HepG2 (cell line): ENCODE data around the gene CNGA2. TPM values are rescaled to one million over a fixed set of nuclear protein-coding genes. Genes with fewer than 3 reads are reported as not detected.

Experiments used
- ATAC-seq: fragments of 200-7000 bp; cut with Tn5 transposase; 3 replicates; pipeline ENCODE4 v1.9.1; 2020; ENCODE audit warnings: mild to moderate bottlenecking, moderate library complexity
- BruUV-seq: library from RNA; stranded (reverse); fragments of 400-500 nt; replicated peaks from 2 replicates; lab custom pipeline; 2021; lab: Mats Ljungman, UMichigan
- CTCF ChIA-PET: fragments of 300-600 bp; formaldehyde crosslinking; extraction: SDS; loops from one replicate; lab custom pipeline; 2021; ENCODE audit warnings: low total read pairs, inconsistent platforms, low intra/inter-chr PET ratio; lab: Yijun Ruan, JAX
- POLR2A ChIA-PET: fragments of 350-600 bp; sonication (Branson Sonifier 250); formaldehyde crosslinking; loops from one replicate; lab custom pipeline; 2020; ENCODE audit warnings: antibody characterized with exemption, inconsistent platforms; lab: Yijun Ruan, JAX
- DNase-seq: peaks from one replicate; pipeline ENCODE4 v3.0.0-alpha.2; 2015; ENCODE audit warnings: low spot score
- FAIRE-seq: peaks from 3 replicates; lab custom pipeline; 2011; peaks lifted over from hg19 to GRCh38; lab: Jason Lieb, UNC
- H2AFZ ChIP-seq: one replicate; pipeline ENCODE4 v1.6.1; 2011; ENCODE audit warnings: low read length, inconsistent platforms
- H3K27ac ChIP-seq: fragments of 300-600 bp; 3 replicates; pipeline ENCODE4 v1.8.0; 2011; ENCODE audit warnings: mixed run types, mild to moderate bottlenecking, mixed read lengths, low read length, inconsistent platforms; ENCODE audit not compliant: insufficient read depth; ENCODE audit errors: extremely low read length
- H3K27me3 ChIP-seq, 2 experiments: fragments of 200-600 bp in 1 of 2; 2 replicates in 1 of 2; 3 replicates in 1 of 2; pipeline versions ENCODE4 v1.6.0 to v1.8.0; 2011; ENCODE audit warnings: low read length in 2 of 2, mild to moderate bottlenecking in 2 of 2, moderate library complexity in 2 of 2, inconsistent platforms in 1 of 2; ENCODE audit not compliant: insufficient read depth in 2 of 2, control insufficient read depth in 1 of 2
- H3K36me3 ChIP-seq, 2 experiments: fragments of 200-600 bp in 1 of 2; replicated peaks in 1 of 2; 2 replicates in 1 of 2; 3 replicates in 1 of 2; pipeline versions ENCODE4 v1.5.1 to v1.8.0; 2011; ENCODE audit warnings: low read length in 2 of 2, inconsistent platforms in 1 of 2; ENCODE audit not compliant: insufficient read depth in 2 of 2, control insufficient read depth in 1 of 2
- H3K4me1 ChIP-seq: 2 replicates; pipeline ENCODE4 v1.5.1; 2012; ENCODE audit warnings: low read length, inconsistent platforms; ENCODE audit not compliant: insufficient read depth
- H3K4me2 ChIP-seq: 2 replicates; pipeline ENCODE4 v1.6.0; 2011; ENCODE audit warnings: low read depth, low read length, inconsistent platforms
- H3K4me3 ChIP-seq, 3 experiments: fragments of 200-600 bp in 1 of 3; sonication (generic), shearing (Covaris generic) in 1 of 3; replicated peaks in 1 of 3; 2 replicates each; pipeline ENCODE4 v1.5.1; 2011 to 2016; ENCODE audit warnings: low read length in 3 of 3, inconsistent platforms in 2 of 3, low read depth in 2 of 3, mild to moderate bottlenecking in 2 of 3, control low read depth in 1 of 3, mixed read lengths in 1 of 3; ENCODE audit not compliant: insufficient read depth in 1 of 3
- H3K79me2 ChIP-seq: one replicate; pipeline ENCODE4 v1.6.1; 2011; ENCODE audit warnings: low read length, inconsistent platforms; ENCODE audit not compliant: insufficient read depth
- H3K9ac ChIP-seq: 2 replicates; pipeline ENCODE4 v1.6.0; 2011; ENCODE audit warnings: mild to moderate bottlenecking, low read depth, low read length, inconsistent platforms; ENCODE audit not compliant: insufficient read depth
- H3K9me3 ChIP-seq: 2 replicates; pipeline ENCODE4 v1.5.1; 2012; ENCODE audit warnings: mild to moderate bottlenecking, low read length
- H4K20me1 ChIP-seq: 2 replicates; pipeline ENCODE4 v1.6.0; 2011; ENCODE audit warnings: inconsistent platforms, mild to moderate bottlenecking, low read length, moderate library complexity; ENCODE audit not compliant: insufficient read depth
- ATF7-NPFF ChIP-seq: sonication (generic); formaldehyde crosslinking; IDR thresholded peaks from 2 replicates; pipeline ENCODE4 v1.8.1; 2023; ENCODE audit warnings: mild to moderate bottlenecking, low read depth, missing genetic modification reagents, moderate library complexity
- CEBPG ChIP-seq: IDR thresholded peaks from 2 replicates; pipeline ENCODE4 v1.6.1; 2016
- DPF2 ChIP-seq: sonication (generic); formaldehyde crosslinking; IDR thresholded peaks from 2 replicates; pipeline ENCODE4 v1.4.0; 2020; ENCODE audit warnings: mild to moderate bottlenecking, low read depth, missing genetic modification reagents, borderline replicate concordance
- SYNCRIP ChIP-seq: fragments of 200-400 bp; formaldehyde crosslinking; IDR thresholded peaks from 2 replicates; pipeline ENCODE4 v1.6.1; 2018; ENCODE audit warnings: mild to moderate bottlenecking, low read depth, low read length; ENCODE audit not compliant: insufficient read depth
- XRCC5 ChIP-seq: fragments of 200-400 bp; formaldehyde crosslinking; optimal IDR thresholded peaks from 2 replicates; pipeline ENCODE3; 2017; ENCODE audit warnings: mild to moderate bottlenecking, low read length
- ZFY ChIP-seq: sonication (generic); formaldehyde crosslinking; IDR thresholded peaks from 2 replicates; pipeline ENCODE4 v1.4.0; 2020; ENCODE audit warnings: missing genetic modification reagents
- ZNF567 ChIP-seq: sonication (generic); formaldehyde crosslinking; IDR thresholded peaks from 2 replicates; pipeline ENCODE4 v1.8.1; 2023; ENCODE audit warnings: mild to moderate bottlenecking, missing genetic modification reagents, borderline replicate concordance
- ZNF792 ChIP-seq: IDR thresholded peaks from 2 replicates; pipeline ENCODE4 v1.6.1; 2016
- ZSCAN31 ChIP-seq: sonication (generic); formaldehyde crosslinking; IDR thresholded peaks from 2 replicates; pipeline ENCODE4 v1.5.0; 2020; ENCODE audit warnings: low read depth, mild to moderate bottlenecking, missing genetic modification reagents
- WGBS: methylation state at CpG from one replicate; pipeline ENCODE4 v1.1.6; 2017; ENCODE audit warnings: low lambda C conversion rate; 5-methylcytosine and 5-hydroxymethylcytosine counted together
- in situ Hi-C: cut with HindIII; loops from 2 replicates; pipeline ENCODE4 v1.10.0; 2017; ENCODE audit warnings: low pct_unique_long_range_greater_than_20kb; ENCODE audit not compliant: extremely low pct_ligation_motif_present
- intact Hi-C: fragments of 100-400 bp; cut with micrococcal nuclease; formaldehyde crosslinking; loops from one replicate; pipeline ENCODE4 v1.10.0; 2022; ENCODE audit not compliant: unreplicated experiment
- polyA plus RNA-seq, 8 experiments: library from polyadenylated mRNA; depleted of rRNA in 3 of 8; stranded (reverse) in 7 of 8; unstranded in 1 of 8; fragments of >200 nt; fragmentation: Illumina TruSeq in 4 of 8; extraction: Trizol in 4 of 8; gene quantifications; 2 replicates each; pipeline versions ENCODE4 v1.2.1 to v1.2.3, GENCODE V29; 2011 to 2016; ENCODE audit warnings: low read depth in 4 of 8, missing spikeins in 1 of 8, mixed read lengths in 1 of 8; ENCODE audit not compliant: insufficient read depth in 1 of 8
- total RNA-seq, 5 experiments: library from RNA; depleted of rRNA; stranded (reverse); fragments of >200 nt; fragmentation: Illumina TruSeq; extraction: Trizol; gene quantifications; 2 replicates each; pipeline ENCODE4 v1.2.3, GENCODE V29; 2016; ENCODE audit warnings: low read depth in 1 of 5
- TF ChIP-seq, protein P1 (sequence below): sonication (generic); formaldehyde crosslinking; IDR thresholded peaks from 2 replicates; pipeline ENCODE4 v1.5.0; 2020; ENCODE audit warnings: mild to moderate bottlenecking, missing genetic modification reagents, borderline replicate concordance
- TF ChIP-seq, protein P2 (sequence below): fragments of 450-650 bp; IDR thresholded peaks from 2 replicates; pipeline ENCODE4 v1.6.1; 2017; ENCODE audit warnings: mild to moderate bottlenecking
- TF ChIP-seq, protein P3 (sequence below): sonication (generic); formaldehyde crosslinking; IDR thresholded peaks from 2 replicates; pipeline ENCODE4 v1.8.0; 2022; ENCODE audit warnings: mild to moderate bottlenecking, missing genetic modification reagents; ENCODE audit not compliant: insufficient replicate concordance

The CNGA2 gene
- total and polyA plus RNA-seq, 2 of the 13 experiments (the other 11 are each of a cell fraction or from before 2014, with no cell fraction given), result not detected

DNA sequence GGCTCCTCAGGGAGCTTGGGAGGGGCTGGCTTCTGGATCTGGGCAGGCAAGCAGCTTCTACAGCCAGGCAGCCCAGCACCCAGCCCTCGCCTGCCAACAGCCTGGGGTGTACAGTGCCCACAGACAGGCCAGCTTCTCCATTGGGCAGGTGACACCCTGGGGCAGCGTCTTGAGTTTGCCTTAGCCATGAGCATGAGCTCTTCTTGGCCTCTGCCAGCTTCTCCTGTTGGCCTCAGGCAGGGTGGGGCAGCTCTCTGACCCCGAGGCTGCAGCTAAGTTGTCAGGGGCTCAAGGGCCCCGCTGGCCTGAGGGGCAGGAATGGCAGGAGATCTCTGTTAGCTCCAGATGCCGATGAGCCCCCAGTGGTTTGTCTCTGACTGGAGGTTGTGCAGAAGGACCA, 7.8 kb upstream of the CNGA2 start:
- H3K9ac ChIP-seq, result no peak overlapping the region
- BruUV-seq, result no TSS peak
- DNase-seq, result no peak
- TF ChIP-seq ZSCAN31 (CRISPR knock-in tag) (no peak), CEBPG (CRISPR knock-in tag) (no peak), ZFY (CRISPR knock-in tag) (no peak), XRCC5 (no peak), SYNCRIP (no peak), ATF7-NPFF (CRISPR knock-in tag) (no peak), ZNF792 (CRISPR knock-in tag) (no peak), ZNF567 (CRISPR knock-in tag) (no peak), DPF2 (CRISPR knock-in tag) (no peak)
- TF ChIP-seq, protein P1, sequence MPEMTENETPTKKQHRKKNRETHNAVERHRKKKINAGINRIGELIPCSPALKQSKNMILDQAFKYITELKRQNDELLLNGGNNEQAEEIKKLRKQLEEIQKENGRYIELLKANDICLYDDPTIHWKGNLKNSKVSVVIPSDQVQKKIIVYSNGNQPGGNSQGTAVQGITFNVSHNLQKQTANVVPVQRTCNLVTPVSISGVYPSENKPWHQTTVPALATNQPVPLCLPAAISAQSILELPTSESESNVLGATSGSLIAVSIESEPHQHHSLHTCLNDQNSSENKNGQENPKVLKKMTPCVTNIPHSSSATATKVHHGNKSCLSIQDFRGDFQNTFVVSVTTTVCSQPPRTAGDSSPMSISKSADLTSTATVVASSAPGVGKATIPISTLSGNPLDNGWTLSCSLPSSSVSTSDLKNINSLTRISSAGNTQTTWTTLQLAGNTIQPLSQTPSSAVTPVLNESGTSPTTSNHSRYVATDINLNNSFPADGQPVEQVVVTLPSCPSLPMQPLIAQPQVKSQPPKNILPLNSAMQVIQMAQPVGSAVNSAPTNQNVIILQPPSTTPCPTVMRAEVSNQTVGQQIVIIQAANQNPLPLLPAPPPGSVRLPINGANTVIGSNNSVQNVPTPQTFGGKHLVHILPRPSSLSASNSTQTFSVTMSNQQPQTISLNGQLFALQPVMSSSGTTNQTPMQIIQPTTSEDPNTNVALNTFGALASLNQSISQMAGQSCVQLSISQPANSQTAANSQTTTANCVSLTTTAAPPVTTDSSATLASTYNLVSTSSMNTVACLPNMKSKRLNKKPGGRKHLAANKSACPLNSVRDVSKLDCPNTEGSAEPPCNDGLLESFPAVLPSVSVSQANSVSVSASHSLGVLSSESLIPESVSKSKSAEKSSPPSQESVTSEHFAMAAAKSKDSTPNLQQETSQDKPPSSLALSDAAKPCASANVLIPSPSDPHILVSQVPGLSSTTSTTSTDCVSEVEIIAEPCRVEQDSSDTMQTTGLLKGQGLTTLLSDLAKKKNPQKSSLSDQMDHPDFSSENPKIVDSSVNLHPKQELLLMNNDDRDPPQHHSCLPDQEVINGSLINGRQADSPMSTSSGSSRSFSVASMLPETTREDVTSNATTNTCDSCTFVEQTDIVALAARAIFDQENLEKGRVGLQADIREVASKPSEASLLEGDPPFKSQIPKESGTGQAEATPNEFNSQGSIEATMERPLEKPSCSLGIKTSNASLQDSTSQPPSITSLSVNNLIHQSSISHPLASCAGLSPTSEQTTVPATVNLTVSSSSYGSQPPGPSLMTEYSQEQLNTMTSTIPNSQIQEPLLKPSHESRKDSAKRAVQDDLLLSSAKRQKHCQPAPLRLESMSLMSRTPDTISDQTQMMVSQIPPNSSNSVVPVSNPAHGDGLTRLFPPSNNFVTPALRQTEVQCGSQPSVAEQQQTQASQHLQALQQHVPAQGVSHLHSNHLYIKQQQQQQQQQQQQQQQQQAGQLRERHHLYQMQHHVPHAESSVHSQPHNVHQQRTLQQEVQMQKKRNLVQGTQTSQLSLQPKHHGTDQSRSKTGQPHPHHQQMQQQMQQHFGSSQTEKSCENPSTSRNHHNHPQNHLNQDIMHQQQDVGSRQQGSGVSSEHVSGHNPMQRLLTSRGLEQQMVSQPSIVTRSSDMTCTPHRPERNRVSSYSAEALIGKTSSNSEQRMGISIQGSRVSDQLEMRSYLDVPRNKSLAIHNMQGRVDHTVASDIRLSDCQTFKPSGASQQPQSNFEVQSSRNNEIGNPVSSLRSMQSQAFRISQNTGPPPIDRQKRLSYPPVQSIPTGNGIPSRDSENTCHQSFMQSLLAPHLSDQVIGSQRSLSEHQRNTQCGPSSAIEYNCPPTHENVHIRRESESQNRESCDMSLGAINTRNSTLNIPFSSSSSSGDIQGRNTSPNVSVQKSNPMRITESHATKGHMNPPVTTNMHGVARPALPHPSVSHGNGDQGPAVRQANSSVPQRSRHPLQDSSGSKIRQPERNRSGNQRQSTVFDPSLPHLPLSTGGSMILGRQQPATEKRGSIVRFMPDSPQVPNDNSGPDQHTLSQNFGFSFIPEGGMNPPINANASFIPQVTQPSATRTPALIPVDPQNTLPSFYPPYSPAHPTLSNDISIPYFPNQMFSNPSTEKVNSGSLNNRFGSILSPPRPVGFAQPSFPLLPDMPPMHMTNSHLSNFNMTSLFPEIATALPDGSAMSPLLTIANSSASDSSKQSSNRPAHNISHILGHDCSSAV (CRISPR knock-in tag), result no peak
- TF ChIP-seq, protein P2, sequence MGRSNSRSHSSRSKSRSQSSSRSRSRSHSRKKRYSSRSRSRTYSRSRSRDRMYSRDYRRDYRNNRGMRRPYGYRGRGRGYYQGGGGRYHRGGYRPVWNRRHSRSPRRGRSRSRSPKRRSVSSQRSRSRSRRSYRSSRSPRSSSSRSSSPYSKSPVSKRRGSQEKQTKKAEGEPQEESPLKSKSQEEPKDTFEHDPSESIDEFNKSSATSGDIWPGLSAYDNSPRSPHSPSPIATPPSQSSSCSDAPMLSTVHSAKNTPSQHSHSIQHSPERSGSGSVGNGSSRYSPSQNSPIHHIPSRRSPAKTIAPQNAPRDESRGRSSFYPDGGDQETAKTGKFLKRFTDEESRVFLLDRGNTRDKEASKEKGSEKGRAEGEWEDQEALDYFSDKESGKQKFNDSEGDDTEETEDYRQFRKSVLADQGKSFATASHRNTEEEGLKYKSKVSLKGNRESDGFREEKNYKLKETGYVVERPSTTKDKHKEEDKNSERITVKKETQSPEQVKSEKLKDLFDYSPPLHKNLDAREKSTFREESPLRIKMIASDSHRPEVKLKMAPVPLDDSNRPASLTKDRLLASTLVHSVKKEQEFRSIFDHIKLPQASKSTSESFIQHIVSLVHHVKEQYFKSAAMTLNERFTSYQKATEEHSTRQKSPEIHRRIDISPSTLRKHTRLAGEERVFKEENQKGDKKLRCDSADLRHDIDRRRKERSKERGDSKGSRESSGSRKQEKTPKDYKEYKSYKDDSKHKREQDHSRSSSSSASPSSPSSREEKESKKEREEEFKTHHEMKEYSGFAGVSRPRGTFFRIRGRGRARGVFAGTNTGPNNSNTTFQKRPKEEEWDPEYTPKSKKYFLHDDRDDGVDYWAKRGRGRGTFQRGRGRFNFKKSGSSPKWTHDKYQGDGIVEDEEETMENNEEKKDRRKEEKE, result no peak
- TF ChIP-seq, protein P3, sequence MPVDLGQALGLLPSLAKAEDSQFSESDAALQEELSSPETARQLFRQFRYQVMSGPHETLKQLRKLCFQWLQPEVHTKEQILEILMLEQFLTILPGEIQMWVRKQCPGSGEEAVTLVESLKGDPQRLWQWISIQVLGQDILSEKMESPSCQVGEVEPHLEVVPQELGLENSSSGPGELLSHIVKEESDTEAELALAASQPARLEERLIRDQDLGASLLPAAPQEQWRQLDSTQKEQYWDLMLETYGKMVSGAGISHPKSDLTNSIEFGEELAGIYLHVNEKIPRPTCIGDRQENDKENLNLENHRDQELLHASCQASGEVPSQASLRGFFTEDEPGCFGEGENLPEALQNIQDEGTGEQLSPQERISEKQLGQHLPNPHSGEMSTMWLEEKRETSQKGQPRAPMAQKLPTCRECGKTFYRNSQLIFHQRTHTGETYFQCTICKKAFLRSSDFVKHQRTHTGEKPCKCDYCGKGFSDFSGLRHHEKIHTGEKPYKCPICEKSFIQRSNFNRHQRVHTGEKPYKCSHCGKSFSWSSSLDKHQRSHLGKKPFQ (CRISPR knock-in tag), result no peak
- ChIA-PET CTCF (no interaction called here), POLR2A (no interaction called here)
- in situ Hi-C loops, result loop anchor here (25.0 kb wide), 1 partner anchor 1086 kb away; no protein-coding TSS in a partner anchor
- intact Hi-C loops, result no loop called here
- no peak for ATAC-seq
- H4K20me1 ChIP-seq, result no peaks in the 10 kb centered on the region
- no peaks in the 10 kb centered on the region for H3K79me2 ChIP-seq
- no peak for FAIRE-seq
- no peaks in the 10 kb centered on the region for H3K36me3 ChIP-seq
- H3K4me1 ChIP-seq, result no peaks in the 10 kb centered on the region
- H3K4me2 ChIP-seq, result no peak overlapping the region
- H3K9me3 ChIP-seq, result no peaks in the 10 kb centered on the region
- no peak overlapping the region for H2AFZ ChIP-seq
- WGBS, result no CpG with 5 or more reads among the region's 5 CpGs
- H3K27ac ChIP-seq, result no peak overlapping the region
- H3K4me3 ChIP-seq, result no peak overlapping the region
- no peaks in the 10 kb centered on the region for H3K27me3 ChIP-seq
